ENCODE results near the gene MAPK6. TPM values are rescaled to one million over a fixed set of nuclear protein-coding genes. Genes with fewer than 3 reads are reported as not detected.

Gene MAPK6
- total RNA-seq, 1 experiment from 2014 or later, result 83.2 TPM

DNA sequence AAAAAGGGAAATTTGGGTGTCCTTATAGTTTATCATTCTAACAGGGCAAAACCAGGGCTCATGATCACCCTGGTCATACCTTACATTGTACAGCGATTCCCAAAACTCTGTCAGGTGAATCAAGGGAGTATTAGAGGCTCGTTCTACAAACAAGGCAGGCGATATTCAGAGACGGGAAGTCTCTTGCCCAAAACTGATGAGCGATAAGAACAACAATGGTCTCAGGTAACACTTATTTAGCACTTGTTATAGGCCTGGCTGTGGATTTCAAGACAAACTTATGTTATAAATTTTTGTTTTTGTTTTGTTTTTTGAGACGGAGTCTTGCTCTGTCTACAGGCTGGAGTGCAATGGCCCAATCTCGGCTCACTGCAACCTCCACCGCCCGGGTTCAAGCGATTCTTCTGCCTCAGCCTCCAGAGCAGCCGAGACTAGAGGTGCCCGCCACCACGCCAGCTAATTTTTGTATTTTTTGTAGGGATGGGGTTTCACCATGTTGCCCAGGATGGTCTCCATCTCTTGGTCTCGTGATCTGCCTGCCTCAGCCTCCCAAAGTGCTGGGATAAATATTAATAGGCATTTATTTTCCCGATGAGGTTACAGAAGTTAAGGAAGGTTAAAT is 80.7 kb downstream of the MAPK6 start:
- TF ChIP-seq, protein P1, sequence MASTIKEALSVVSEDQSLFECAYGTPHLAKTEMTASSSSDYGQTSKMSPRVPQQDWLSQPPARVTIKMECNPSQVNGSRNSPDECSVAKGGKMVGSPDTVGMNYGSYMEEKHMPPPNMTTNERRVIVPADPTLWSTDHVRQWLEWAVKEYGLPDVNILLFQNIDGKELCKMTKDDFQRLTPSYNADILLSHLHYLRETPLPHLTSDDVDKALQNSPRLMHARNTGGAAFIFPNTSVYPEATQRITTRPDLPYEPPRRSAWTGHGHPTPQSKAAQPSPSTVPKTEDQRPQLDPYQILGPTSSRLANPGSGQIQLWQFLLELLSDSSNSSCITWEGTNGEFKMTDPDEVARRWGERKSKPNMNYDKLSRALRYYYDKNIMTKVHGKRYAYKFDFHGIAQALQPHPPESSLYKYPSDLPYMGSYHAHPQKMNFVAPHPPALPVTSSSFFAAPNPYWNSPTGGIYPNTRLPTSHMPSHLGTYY (CRISPR knock-in tag; IDR thresholded peaks at IDR 0.05), result no peak
- TF ChIP-seq FOXJ3 (CRISPR knock-in tag; IDR thresholded peaks at IDR 0.05; ENCODE audit: borderline replicate concordance) (no peak), ZNF416 (CRISPR knock-in tag; IDR thresholded peaks at IDR 0.05) (no peak), TP53 (CRISPR knock-in tag; IDR thresholded peaks at IDR 0.05) (no peak), ZNF219 (CRISPR knock-in tag; IDR thresholded peaks at IDR 0.05; ENCODE audit: borderline replicate concordance) (no peak)
- TF ChIP-seq, protein P2, sequence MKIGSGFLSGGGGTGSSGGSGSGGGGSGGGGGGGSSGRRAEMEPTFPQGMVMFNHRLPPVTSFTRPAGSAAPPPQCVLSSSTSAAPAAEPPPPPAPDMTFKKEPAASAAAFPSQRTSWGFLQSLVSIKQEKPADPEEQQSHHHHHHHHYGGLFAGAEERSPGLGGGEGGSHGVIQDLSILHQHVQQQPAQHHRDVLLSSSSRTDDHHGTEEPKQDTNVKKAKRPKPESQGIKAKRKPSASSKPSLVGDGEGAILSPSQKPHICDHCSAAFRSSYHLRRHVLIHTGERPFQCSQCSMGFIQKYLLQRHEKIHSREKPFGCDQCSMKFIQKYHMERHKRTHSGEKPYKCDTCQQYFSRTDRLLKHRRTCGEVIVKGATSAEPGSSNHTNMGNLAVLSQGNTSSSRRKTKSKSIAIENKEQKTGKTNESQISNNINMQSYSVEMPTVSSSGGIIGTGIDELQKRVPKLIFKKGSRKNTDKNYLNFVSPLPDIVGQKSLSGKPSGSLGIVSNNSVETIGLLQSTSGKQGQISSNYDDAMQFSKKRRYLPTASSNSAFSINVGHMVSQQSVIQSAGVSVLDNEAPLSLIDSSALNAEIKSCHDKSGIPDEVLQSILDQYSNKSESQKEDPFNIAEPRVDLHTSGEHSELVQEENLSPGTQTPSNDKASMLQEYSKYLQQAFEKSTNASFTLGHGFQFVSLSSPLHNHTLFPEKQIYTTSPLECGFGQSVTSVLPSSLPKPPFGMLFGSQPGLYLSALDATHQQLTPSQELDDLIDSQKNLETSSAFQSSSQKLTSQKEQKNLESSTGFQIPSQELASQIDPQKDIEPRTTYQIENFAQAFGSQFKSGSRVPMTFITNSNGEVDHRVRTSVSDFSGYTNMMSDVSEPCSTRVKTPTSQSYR (CRISPR knock-in tag; IDR thresholded peaks at IDR 0.05), result no peak
- TF ChIP-seq, protein P3, sequence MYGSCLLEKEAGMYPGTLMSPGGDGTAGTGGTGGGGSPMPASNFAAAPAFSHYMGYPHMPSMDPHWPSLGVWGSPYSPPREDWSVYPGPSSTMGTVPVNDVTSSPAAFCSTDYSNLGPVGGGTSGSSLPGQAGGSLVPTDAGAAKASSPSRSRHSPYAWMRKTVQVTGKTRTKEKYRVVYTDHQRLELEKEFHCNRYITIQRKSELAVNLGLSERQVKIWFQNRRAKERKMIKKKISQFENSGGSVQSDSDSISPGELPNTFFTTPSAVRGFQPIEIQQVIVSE (CRISPR knock-in tag; IDR thresholded peaks at IDR 0.05; ENCODE audit: borderline replicate concordance), result no peak
- TF ChIP-seq, protein P4, sequence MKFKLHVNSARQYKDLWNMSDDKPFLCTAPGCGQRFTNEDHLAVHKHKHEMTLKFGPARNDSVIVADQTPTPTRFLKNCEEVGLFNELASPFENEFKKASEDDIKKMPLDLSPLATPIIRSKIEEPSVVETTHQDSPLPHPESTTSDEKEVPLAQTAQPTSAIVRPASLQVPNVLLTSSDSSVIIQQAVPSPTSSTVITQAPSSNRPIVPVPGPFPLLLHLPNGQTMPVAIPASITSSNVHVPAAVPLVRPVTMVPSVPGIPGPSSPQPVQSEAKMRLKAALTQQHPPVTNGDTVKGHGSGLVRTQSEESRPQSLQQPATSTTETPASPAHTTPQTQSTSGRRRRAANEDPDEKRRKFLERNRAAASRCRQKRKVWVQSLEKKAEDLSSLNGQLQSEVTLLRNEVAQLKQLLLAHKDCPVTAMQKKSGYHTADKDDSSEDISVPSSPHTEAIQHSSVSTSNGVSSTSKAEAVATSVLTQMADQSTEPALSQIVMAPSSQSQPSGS (CRISPR knock-in tag; IDR thresholded peaks at IDR 0.05; ENCODE audit: borderline replicate concordance, low read depth), result no peak
- TF ChIP-seq, protein P5, sequence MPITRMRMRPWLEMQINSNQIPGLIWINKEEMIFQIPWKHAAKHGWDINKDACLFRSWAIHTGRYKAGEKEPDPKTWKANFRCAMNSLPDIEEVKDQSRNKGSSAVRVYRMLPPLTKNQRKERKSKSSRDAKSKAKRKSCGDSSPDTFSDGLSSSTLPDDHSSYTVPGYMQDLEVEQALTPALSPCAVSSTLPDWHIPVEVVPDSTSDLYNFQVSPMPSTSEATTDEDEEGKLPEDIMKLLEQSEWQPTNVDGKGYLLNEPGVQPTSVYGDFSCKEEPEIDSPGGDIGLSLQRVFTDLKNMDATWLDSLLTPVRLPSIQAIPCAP (CRISPR knock-in tag; IDR thresholded peaks at IDR 0.05), result no peak
- CTCF ChIA-PET, result interaction anchor here (0.6 kb wide), 1 partner anchor 116 kb away, joined by 3 read pairs; no protein-coding TSS in a partner anchor
- POLR2A ChIA-PET, result no interaction called here
- Mint-ChIP-seq H3K36me3 (no peaks in the 10 kb centered on the region), H3K27ac (no peak overlapping the region), H3K27me3 (ENCODE audit: low read depth) (peaks cover 4% of the 10 kb centered on the region; the same call in 1 of the 2 replicates), H3K4me1 (peaks cover 4% of the 10 kb centered on the region; the same call in 1 of the 2 replicates), H3K4me3 (no peak overlapping the region), H3K9me3 (peaks cover 5% of the 10 kb centered on the region; the same call in 1 of the 2 replicates)
- no peak for DNase-seq (ENCODE audit: low spot score)
- ATAC-seq, result no peak

DNA sequence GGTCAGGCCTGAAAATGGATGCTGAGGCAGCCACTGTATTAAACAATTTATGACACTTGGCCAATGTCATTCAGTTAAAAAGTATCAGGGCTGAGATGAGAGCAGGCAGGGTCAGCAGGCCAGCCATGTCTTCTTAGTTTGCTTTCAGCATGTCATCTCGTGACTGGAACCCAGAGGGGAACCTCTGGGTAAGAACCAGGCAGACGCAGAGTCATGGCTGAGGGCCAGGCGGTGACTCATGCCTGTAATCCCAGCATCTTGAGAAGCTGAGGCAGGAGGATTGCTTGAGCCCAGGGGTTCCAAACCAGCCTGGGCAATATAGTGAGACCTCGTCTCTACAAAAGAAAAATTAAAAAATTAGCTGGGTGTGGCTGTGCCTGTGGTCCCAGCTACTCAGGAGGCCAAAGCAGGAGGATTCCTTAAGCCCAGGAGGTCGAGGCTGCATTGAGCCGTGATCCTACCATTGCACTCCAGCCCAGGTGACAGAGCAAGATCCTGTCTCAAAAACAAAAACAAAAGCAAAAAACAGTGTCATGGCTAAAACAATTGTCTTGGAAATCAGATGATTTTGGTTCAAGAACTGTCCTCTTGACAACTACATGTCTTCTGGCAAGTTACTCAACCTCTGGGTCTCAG is 81.9 kb downstream of the MAPK6 start:
- Mint-ChIP-seq H3K4me3 (no peak overlapping the region), H3K4me1 (peaks cover 4% of the 10 kb centered on the region; the same call in 1 of the 2 replicates), H3K36me3 (no peaks in the 10 kb centered on the region), H3K27ac (no peak overlapping the region), H3K27me3 (ENCODE audit: low read depth) (peaks cover 4% of the 10 kb centered on the region; the same call in 1 of the 2 replicates), H3K9me3 (peaks cover 1% of the 10 kb centered on the region; the same call in 1 of the 2 replicates)
- ATAC-seq (no peak), DNase-seq (ENCODE audit: low spot score) (no peak)
- TF ChIP-seq, protein P6, sequence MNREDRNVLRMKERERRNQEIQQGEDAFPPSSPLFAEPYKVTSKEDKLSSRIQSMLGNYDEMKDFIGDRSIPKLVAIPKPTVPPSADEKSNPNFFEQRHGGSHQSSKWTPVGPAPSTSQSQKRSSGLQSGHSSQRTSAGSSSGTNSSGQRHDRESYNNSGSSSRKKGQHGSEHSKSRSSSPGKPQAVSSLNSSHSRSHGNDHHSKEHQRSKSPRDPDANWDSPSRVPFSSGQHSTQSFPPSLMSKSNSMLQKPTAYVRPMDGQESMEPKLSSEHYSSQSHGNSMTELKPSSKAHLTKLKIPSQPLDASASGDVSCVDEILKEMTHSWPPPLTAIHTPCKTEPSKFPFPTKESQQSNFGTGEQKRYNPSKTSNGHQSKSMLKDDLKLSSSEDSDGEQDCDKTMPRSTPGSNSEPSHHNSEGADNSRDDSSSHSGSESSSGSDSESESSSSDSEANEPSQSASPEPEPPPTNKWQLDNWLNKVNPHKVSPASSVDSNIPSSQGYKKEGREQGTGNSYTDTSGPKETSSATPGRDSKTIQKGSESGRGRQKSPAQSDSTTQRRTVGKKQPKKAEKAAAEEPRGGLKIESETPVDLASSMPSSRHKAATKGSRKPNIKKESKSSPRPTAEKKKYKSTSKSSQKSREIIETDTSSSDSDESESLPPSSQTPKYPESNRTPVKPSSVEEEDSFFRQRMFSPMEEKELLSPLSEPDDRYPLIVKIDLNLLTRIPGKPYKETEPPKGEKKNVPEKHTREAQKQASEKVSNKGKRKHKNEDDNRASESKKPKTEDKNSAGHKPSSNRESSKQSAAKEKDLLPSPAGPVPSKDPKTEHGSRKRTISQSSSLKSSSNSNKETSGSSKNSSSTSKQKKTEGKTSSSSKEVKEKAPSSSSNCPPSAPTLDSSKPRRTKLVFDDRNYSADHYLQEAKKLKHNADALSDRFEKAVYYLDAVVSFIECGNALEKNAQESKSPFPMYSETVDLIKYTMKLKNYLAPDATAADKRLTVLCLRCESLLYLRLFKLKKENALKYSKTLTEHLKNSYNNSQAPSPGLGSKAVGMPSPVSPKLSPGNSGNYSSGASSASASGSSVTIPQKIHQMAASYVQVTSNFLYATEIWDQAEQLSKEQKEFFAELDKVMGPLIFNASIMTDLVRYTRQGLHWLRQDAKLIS (CRISPR knock-in tag; IDR thresholded peaks at IDR 0.05; ENCODE audit: borderline replicate concordance), result no peak
- ChIA-PET CTCF (interaction anchor here (0.6 kb wide), 1 partner anchor 95 kb away, joined by 6 read pairs; no protein-coding TSS in a partner anchor), POLR2A (no interaction called here)

Measured in WTC11 (cell line).